ENCODE results near the gene NACC1. TPM values are rescaled to one million over a fixed set of nuclear protein-coding genes. Genes with fewer than 3 reads are reported as not detected.
"Not testable (repeated sequence)": the region's sequence is repeated elsewhere in the genome, so short reads cannot be mapped to it uniquely, and the experiment has no call there.

The NACC1 gene
- polyA plus RNA-seq, 1 donor (not counting 4 experiments of a cell fraction or from before 2014, with no cell fraction given), result 32.9 TPM

GRCh38 chr19:13176345-13176744, 58.3 kb downstream of the NACC1 start:
- no peak for DNase-seq (ENCODE audit: low read depth, low spot score)
- dilution Hi-C loops (cut with MboI; ENCODE audit: extremely low pct_ligation_motif_present, low sequenced_read_pairs), result no loop called here
- TF ChIP-seq, protein P1, sequence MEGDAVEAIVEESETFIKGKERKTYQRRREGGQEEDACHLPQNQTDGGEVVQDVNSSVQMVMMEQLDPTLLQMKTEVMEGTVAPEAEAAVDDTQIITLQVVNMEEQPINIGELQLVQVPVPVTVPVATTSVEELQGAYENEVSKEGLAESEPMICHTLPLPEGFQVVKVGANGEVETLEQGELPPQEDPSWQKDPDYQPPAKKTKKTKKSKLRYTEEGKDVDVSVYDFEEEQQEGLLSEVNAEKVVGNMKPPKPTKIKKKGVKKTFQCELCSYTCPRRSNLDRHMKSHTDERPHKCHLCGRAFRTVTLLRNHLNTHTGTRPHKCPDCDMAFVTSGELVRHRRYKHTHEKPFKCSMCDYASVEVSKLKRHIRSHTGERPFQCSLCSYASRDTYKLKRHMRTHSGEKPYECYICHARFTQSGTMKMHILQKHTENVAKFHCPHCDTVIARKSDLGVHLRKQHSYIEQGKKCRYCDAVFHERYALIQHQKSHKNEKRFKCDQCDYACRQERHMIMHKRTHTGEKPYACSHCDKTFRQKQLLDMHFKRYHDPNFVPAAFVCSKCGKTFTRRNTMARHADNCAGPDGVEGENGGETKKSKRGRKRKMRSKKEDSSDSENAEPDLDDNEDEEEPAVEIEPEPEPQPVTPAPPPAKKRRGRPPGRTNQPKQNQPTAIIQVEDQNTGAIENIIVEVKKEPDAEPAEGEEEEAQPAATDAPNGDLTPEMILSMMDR (optimal IDR thresholded peaks at IDR 0.05 in 1 of 3, IDR thresholded peaks at IDR 0.05 in 1 of 3, conservative IDR thresholded peaks at IDR 0.05 in 1 of 3; ENCODE audit: extremely low read depth in 1 of 3, insufficient read depth in 2 of 3, low read length in 3 of 3), result no peak
- TF ChIP-seq EZH2 (IDR thresholded peaks at IDR 0.05; ENCODE audit: low read length), result no peak
- H3K4me1 ChIP-seq (ENCODE audit: control insufficient read depth, extremely low read depth, insufficient read depth, low read length), result peaks cover 11% of the 10 kb centered on the region
- no peak overlapping the region for H3K4me3 ChIP-seq (ENCODE audit: control insufficient read depth in 2 of 3, extremely low read depth in 1 of 3, insufficient read depth in 2 of 3, low read depth in 1 of 3, low read length in 3 of 3)
- no peak for FAIRE-seq
- no peaks in the 10 kb centered on the region for H3K36me3 ChIP-seq (ENCODE audit: control insufficient read depth in 2 of 2, extremely low read depth in 1 of 2, insufficient read depth in 2 of 2, low read length in 2 of 2)
- no peaks in the 10 kb centered on the region for H3K9me1 ChIP-seq (ENCODE audit: control insufficient read depth, extremely low read depth, insufficient read depth, low read length)
- no peaks in the 10 kb centered on the region for H3K27me3 ChIP-seq (ENCODE audit: control insufficient read depth, extremely low read depth, insufficient read depth, low read length)
- no peak overlapping the region for H2AFZ ChIP-seq (ENCODE audit: control insufficient read depth, low read length)
- H4K20me1 ChIP-seq (ENCODE audit: control insufficient read depth, extremely low read depth, insufficient read depth, low read length), result no peaks in the 10 kb centered on the region
- H3K27ac ChIP-seq (ENCODE audit: control insufficient read depth, insufficient read depth, low read length), result no peak overlapping the region
- no peak overlapping the region for H3K9ac ChIP-seq (ENCODE audit: control insufficient read depth, extremely low read depth, insufficient read depth, low read length)
- no peaks in the 10 kb centered on the region for H3K9me3 ChIP-seq (ENCODE audit: control insufficient read depth, low read depth, low read length)
- H3K4me2 ChIP-seq (ENCODE audit: control insufficient read depth, extremely low read depth, insufficient read depth, low read depth, low read length), result no peak overlapping the region
- H3K79me2 ChIP-seq (ENCODE audit: control insufficient read depth, insufficient read depth, low read length), result no peaks in the 10 kb centered on the region

DNA sequence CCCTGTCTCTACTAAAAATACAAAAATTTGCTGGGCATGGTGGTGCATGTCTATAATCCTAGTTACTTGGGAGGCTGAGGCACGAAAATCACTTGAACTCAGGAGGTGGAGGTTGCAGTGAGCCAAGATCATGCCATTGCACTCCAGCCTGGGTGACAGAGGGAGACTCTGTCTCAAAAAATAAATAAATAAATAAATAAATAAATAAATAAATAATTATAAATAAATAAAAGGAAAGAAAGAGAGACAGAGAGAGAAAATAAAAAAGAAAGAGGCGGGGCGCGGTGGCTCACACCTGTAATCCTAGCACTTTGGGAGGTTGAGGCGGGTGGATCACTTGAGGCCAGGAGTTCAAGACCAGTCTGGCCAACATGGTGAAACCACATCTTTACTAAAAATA, 59.5 kb downstream of the NACC1 start:
- H3K27ac ChIP-seq (ENCODE audit: control insufficient read depth, insufficient read depth, low read length); H3K4me2 ChIP-seq (ENCODE audit: control insufficient read depth, extremely low read depth, insufficient read depth, low read depth, low read length); H3K9ac ChIP-seq (ENCODE audit: control insufficient read depth, extremely low read depth, insufficient read depth, low read length); DNase-seq (ENCODE audit: low read depth, low spot score); H3K79me2 ChIP-seq (ENCODE audit: control insufficient read depth, insufficient read depth, low read length); H3K27me3 ChIP-seq (ENCODE audit: control insufficient read depth, extremely low read depth, insufficient read depth, low read length); H3K4me1 ChIP-seq (ENCODE audit: control insufficient read depth, extremely low read depth, insufficient read depth, low read length); H3K36me3 ChIP-seq (ENCODE audit: control insufficient read depth in 2 of 2, extremely low read depth in 1 of 2, insufficient read depth in 2 of 2, low read length in 2 of 2); H2AFZ ChIP-seq (ENCODE audit: control insufficient read depth, low read length); H3K9me1 ChIP-seq (ENCODE audit: control insufficient read depth, extremely low read depth, insufficient read depth, low read length); dilution Hi-C loops (cut with MboI; ENCODE audit: extremely low pct_ligation_motif_present, low sequenced_read_pairs); H3K4me3 ChIP-seq (ENCODE audit: control insufficient read depth in 2 of 3, extremely low read depth in 1 of 3, insufficient read depth in 2 of 3, low read depth in 1 of 3, low read length in 3 of 3); FAIRE-seq; H4K20me1 ChIP-seq (ENCODE audit: control insufficient read depth, extremely low read depth, insufficient read depth, low read length); H3K9me3 ChIP-seq (ENCODE audit: control insufficient read depth, low read depth, low read length): not testable (repeated sequence)

DNA sequence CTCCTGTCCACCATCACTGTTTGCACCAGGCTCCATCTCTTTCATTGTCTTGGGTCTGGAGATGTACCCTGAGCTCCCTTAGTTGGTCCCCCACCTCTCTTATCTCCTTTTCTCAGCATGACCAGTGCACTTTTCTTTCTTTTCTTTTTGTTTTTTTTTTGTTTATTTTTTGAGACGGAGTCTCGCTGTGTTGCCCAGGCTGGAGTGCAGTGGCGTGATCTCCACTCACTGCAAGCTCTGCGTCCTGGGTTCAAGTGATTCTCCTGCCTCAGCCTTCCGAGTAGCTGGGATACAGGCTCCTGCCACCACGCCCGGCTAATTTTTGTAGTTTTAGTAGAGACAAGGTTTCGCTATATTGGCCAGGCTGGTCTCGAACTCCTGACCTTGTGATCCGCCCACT, 60.2 kb downstream of the NACC1 start:
- H3K9me3 ChIP-seq (ENCODE audit: control insufficient read depth, low read depth, low read length); FAIRE-seq; H3K27me3 ChIP-seq (ENCODE audit: control insufficient read depth, extremely low read depth, insufficient read depth, low read length); H3K4me1 ChIP-seq (ENCODE audit: control insufficient read depth, extremely low read depth, insufficient read depth, low read length); H3K36me3 ChIP-seq (ENCODE audit: control insufficient read depth in 2 of 2, extremely low read depth in 1 of 2, insufficient read depth in 2 of 2, low read length in 2 of 2); H4K20me1 ChIP-seq (ENCODE audit: control insufficient read depth, extremely low read depth, insufficient read depth, low read length); DNase-seq (ENCODE audit: low read depth, low spot score); H3K27ac ChIP-seq (ENCODE audit: control insufficient read depth, insufficient read depth, low read length); H3K4me2 ChIP-seq (ENCODE audit: control insufficient read depth, extremely low read depth, insufficient read depth, low read depth, low read length); H3K79me2 ChIP-seq (ENCODE audit: control insufficient read depth, insufficient read depth, low read length); H3K9me1 ChIP-seq (ENCODE audit: control insufficient read depth, extremely low read depth, insufficient read depth, low read length); H3K4me3 ChIP-seq (ENCODE audit: control insufficient read depth in 2 of 3, extremely low read depth in 1 of 3, insufficient read depth in 2 of 3, low read depth in 1 of 3, low read length in 3 of 3); dilution Hi-C loops (cut with MboI; ENCODE audit: extremely low pct_ligation_motif_present, low sequenced_read_pairs); H2AFZ ChIP-seq (ENCODE audit: control insufficient read depth, low read length); H3K9ac ChIP-seq (ENCODE audit: control insufficient read depth, extremely low read depth, insufficient read depth, low read length): not testable (repeated sequence)
